Calu3 (cell line): Measurements from ENCODE around the gene PARD3. TPM values are rescaled to one million over a fixed set of nuclear protein-coding genes. Genes with fewer than 3 reads are reported as not detected.
"Not testable (repeated sequence)": the region's sequence is repeated elsewhere in the genome, so short reads cannot be mapped to it uniquely, and the experiment has no call there.

Source experiments
- BruUV-seq: library from RNA; stranded (reverse); fragments of 400-500 nt; replicated peaks from 2 replicates; lab custom pipeline; 2021; lab: Mats Ljungman, UMichigan
- CTCF ChIA-PET: fragments of 300-600 bp; sonication (Branson Sonifier 250); formaldehyde crosslinking; loops from one replicate; lab custom pipeline; 2022; ENCODE audit warnings: antibody characterized with exemption; lab: Charles Lee
- DNase-seq: peaks from one replicate; pipeline ENCODE4 v3.0.0; 2022
- H3K27ac Mint-ChIP-seq: one replicate; pipeline ENCODE4 v1.8.0; 2022; ENCODE audit warnings: mixed read lengths; ENCODE audit not compliant: unreplicated experiment
- H3K27me3 Mint-ChIP-seq: one replicate; pipeline ENCODE4 v1.8.0; 2022; ENCODE audit warnings: mixed read lengths; ENCODE audit not compliant: unreplicated experiment
- H3K36me3 Mint-ChIP-seq: one replicate; pipeline ENCODE4 v1.8.0; 2022; ENCODE audit warnings: mild to moderate bottlenecking, moderate library complexity, mixed read lengths; ENCODE audit not compliant: insufficient read depth, unreplicated experiment
- H3K4me1 Mint-ChIP-seq: one replicate; pipeline ENCODE4 v1.8.0; 2022; ENCODE audit warnings: mild to moderate bottlenecking, low read depth, mixed read lengths; ENCODE audit not compliant: unreplicated experiment
- H3K4me3 Mint-ChIP-seq: one replicate; pipeline ENCODE4 v1.8.0; 2022; ENCODE audit warnings: mild to moderate bottlenecking, low read depth, moderate library complexity, mixed read lengths; ENCODE audit not compliant: unreplicated experiment
- H3K9me3 Mint-ChIP-seq: one replicate; pipeline ENCODE4 v1.8.0; 2022; ENCODE audit warnings: low read depth, mixed read lengths; ENCODE audit not compliant: unreplicated experiment
- intact Hi-C: fragments of 100-400 bp; cut with micrococcal nuclease; formaldehyde crosslinking; loops from one replicate; pipeline ENCODE4 v1.10.0; 2022; ENCODE audit not compliant: unreplicated experiment
- total RNA-seq: library from RNA; stranded (reverse); gene quantifications from 2 replicates; pipeline ENCODE4 v1.2.3, GENCODE V29; 2022
- TF ChIP-seq, protein P1 (sequence below): fragments of 200-600 bp; IDR thresholded peaks from one replicate; pipeline ENCODE4 v1.8.0; 2022; ENCODE audit warnings: antibody characterized with exemption; ENCODE audit not compliant: unreplicated experiment

PARD3 gene
- total RNA-seq, 1 experiment from 2014 or later: 62.4 TPM

DNA sequence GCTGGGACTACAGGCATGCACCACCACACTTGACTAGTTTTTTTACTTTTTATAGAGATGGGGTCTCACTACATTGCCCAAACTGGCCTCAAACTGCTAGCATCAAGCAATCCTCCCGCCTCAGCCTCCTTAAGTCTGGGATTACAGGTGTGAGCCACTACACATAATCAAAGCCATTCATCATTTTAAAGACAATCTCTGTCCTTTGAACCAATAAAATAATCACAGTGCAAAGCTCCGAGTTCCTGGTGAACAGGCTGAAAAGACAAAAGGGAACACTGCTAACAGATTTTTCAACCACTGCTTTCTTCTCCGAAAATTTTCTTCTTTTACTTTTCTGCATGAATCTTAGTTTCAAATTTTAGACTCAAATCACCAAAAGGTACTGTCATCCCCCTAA lies 58.5 kb downstream of the PARD3 start:
- TF ChIP-seq, protein P1, sequence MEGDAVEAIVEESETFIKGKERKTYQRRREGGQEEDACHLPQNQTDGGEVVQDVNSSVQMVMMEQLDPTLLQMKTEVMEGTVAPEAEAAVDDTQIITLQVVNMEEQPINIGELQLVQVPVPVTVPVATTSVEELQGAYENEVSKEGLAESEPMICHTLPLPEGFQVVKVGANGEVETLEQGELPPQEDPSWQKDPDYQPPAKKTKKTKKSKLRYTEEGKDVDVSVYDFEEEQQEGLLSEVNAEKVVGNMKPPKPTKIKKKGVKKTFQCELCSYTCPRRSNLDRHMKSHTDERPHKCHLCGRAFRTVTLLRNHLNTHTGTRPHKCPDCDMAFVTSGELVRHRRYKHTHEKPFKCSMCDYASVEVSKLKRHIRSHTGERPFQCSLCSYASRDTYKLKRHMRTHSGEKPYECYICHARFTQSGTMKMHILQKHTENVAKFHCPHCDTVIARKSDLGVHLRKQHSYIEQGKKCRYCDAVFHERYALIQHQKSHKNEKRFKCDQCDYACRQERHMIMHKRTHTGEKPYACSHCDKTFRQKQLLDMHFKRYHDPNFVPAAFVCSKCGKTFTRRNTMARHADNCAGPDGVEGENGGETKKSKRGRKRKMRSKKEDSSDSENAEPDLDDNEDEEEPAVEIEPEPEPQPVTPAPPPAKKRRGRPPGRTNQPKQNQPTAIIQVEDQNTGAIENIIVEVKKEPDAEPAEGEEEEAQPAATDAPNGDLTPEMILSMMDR: no peak

DNA sequence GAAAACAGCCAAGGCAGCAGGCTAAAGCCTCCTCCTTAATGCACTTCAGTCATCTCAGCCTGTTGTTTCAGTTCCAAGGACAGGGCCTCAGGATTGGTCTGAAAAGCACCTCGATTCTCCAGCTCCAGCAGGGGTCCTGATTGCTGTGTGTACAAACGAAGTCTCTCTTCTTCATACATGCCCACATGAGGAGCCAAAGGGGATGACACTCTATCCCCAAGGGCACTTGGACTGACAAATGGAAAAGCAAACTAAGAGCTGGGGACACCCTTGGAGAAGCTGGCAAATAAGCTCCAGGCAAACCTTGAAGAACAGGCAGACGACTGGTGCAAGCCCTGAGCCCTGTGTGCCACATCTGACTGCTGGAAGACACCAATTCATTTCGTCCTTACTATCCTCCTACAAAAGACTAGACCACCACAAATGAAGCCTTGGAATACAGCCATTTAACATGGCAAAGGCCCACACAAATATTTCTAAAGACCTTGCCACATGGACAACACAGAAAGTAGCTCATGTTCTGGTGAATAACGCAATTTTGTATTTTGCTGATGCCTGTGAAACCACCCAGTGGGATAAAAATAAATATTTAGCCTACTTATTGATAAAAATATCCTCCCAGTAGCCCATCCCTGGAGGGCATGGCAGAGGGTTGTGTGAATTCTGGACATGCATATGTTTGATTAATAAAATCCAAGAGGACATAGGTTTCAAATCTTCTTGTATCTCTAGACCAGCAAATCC lies 61.9 kb downstream of the PARD3 start:
- peak overlapping the region; percentile 90 for H3K27ac Mint-ChIP-seq
- CTCF ChIA-PET: interaction anchor here (1.7 kb wide), 1 partner anchor 13 kb away, joined by 3 read pairs; no protein-coding TSS in a partner anchor
- TF ChIP-seq, protein P1: no peak
- no peaks in the 10 kb centered on the region for H3K9me3 Mint-ChIP-seq
- peaks cover 60% of the 10 kb centered on the region for H3K4me1 Mint-ChIP-seq
- H3K27me3 Mint-ChIP-seq: no peaks in the 10 kb centered on the region
- no peak for DNase-seq
- peaks cover 20% of the 10 kb centered on the region for H3K36me3 Mint-ChIP-seq
- no TSS peak for BruUV-seq
- H3K4me3 Mint-ChIP-seq: no peak overlapping the region
- intact Hi-C loops: no loop called here

More for the DNA sequence above, 58.5 kb downstream of the PARD3 start:
- no TSS peak for BruUV-seq
- peaks cover 6% of the 10 kb centered on the region for H3K9me3 Mint-ChIP-seq
- intact Hi-C loops: no loop called here
- peaks cover 72% of the 10 kb centered on the region for H3K4me1 Mint-ChIP-seq
- no peak for DNase-seq
- H3K27ac Mint-ChIP-seq: peak overlapping the region; percentile 100
- no peak overlapping the region for H3K4me3 Mint-ChIP-seq
- no peaks in the 10 kb centered on the region for H3K27me3 Mint-ChIP-seq
- CTCF ChIA-PET: interaction anchor here (1.1 kb wide), 1 partner anchor 108 kb away, joined by 3 read pairs; no protein-coding TSS in a partner anchor
- peaks cover 42% of the 10 kb centered on the region for H3K36me3 Mint-ChIP-seq

DNA sequence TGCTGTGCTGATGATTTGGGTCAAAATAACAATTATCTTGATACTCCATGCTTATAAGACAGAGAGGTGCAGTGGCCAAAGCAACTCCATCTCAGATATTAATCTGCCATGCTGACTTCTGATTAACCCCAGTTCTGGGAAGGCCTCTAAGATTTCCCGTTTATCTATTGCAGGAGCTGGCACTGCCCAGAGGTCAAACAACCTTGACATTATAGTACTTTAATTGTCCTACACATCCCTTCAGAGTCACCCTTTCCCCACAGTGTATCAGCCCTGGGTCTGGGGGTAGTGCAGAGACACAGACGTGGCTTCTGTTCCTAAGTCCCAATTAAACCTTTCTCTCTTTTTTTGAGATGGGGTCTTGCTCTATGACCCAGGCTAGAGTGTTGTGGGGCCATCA lies 63.8 kb downstream of the PARD3 start:
- no peak overlapping the region for H3K27ac Mint-ChIP-seq
- peaks cover 51% of the 10 kb centered on the region for H3K4me1 Mint-ChIP-seq
- no peak overlapping the region for H3K4me3 Mint-ChIP-seq
- no TSS peak for BruUV-seq
- DNase-seq: no peak
- H3K9me3 Mint-ChIP-seq: no peaks in the 10 kb centered on the region
- CTCF ChIA-PET: interaction anchor here (1.1 kb wide), 1 partner anchor 18 kb away, joined by 4 read pairs; no protein-coding TSS in a partner anchor
- H3K36me3 Mint-ChIP-seq: peaks cover 13% of the 10 kb centered on the region
- TF ChIP-seq, protein P1: no peak
- intact Hi-C loops: no loop called here
- H3K27me3 Mint-ChIP-seq: no peaks in the 10 kb centered on the region

DNA sequence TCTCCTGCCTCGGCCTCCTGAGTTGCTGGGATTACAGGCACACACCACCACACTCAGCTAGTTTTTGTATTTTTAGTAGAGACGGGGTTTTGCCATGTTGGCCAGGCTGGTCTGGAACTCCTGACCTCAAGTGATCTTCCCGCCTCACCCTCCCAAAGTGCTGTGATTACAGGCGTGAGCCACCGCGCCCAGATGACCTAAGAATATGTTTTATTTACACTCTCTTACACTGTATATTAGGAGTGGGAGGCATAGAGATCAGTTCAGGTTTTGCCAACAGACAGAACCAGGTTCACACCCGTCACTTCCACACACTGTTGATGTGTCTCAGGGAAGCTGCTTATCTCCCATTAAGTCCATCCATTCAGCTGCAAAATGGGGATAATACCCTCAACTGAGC lies 64.3 kb downstream of the PARD3 start:
- H3K27me3 Mint-ChIP-seq, BruUV-seq, DNase-seq, H3K9me3 Mint-ChIP-seq, H3K27ac Mint-ChIP-seq, H3K4me3 Mint-ChIP-seq, intact Hi-C loops: not testable (repeated sequence)
- Mint-ChIP-seq H3K36me3 (peaks cover 13% of the 10 kb centered on the region), H3K4me1 (peaks cover 47% of the 10 kb centered on the region)
- CTCF ChIA-PET: interaction anchor here (1.1 kb wide), 1 partner anchor 17 kb away, joined by 4 read pairs; no protein-coding TSS in a partner anchor
